ENCODE measurements around the gene COMP.
"Not testable (repeated sequence)": the region's sequence is repeated elsewhere in the genome, so short reads cannot be mapped to it uniquely, and the experiment has no call there.

The COMP gene

GRCh38 chr19:18745012-18745735, 45.9 kb downstream of the COMP start:
- DNase-seq, result no peak

- no peak for DNase-seq
Measured at GRCh38 chr19:18743784-18744418, 47.2 kb downstream of the COMP start.

GRCh38 chr19:18742838-18743783, 48.0 kb downstream of the COMP start:
- DNase-seq, result no peak

- no peak for DNase-seq
Measured at GRCh38 chr19:18742324-18742723, 48.8 kb downstream of the COMP start.

GRCh38 chr19:18741124-18742121, 49.7 kb downstream of the COMP start:
- DNase-seq, result no peak

GRCh38 chr19:18738961-18739690, 52.0 kb downstream of the COMP start:
- DNase-seq, result no peak

GRCh38 chr19:18737954-18738351, 53.2 kb downstream of the COMP start:
- DNase-seq, result no peak

GRCh38 chr19:18737337-18737953, 53.7 kb downstream of the COMP start:
- no peak for DNase-seq

GRCh38 chr19:18736415-18737336, 54.4 kb downstream of the COMP start:
- no peak for DNase-seq

GRCh38 chr19:18735752-18736151, 55.4 kb downstream of the COMP start:
- DNase-seq, result no peak

GRCh38 chr19:18735324-18735723, 55.8 kb downstream of the COMP start:
- DNase-seq, result no peak

GRCh38 chr19:18733762-18734332, 57.3 kb downstream of the COMP start:
- DNase-seq, result not testable (repeated sequence)

GRCh38 chr19:18733196-18733647, 57.9 kb downstream of the COMP start:
- DNase-seq, result no peak
